ENCODE data around the gene SMIM32. TPM values are rescaled to one million over a fixed set of nuclear protein-coding genes. Genes with fewer than 3 reads are reported as not detected.

The SMIM32 gene
- total RNA-seq, 3 donors from 2014 or later: not detected

GRCh38 chr5:136145030-136145429 lies 47.9 kb downstream of the SMIM32 start:
- no peaks in the 10 kb centered on the region for H3K9me3 Mint-ChIP-seq
- no peaks in the 10 kb centered on the region for H3K36me3 Mint-ChIP-seq (ENCODE audit: insufficient read depth)
- H3K27me3 Mint-ChIP-seq (ENCODE audit: low read depth): no peaks in the 10 kb centered on the region
- ATAC-seq (no peak), DNase-seq (no peak)
- H3K4me1 Mint-ChIP-seq (ENCODE audit: low read depth): peaks cover 2% of the 10 kb centered on the region
- H3K4me3 Mint-ChIP-seq: no peak overlapping the region

- H3K27me3 Mint-ChIP-seq (ENCODE audit: low read depth): no peaks in the 10 kb centered on the region
- peaks cover 5% of the 10 kb centered on the region for H3K4me1 Mint-ChIP-seq (ENCODE audit: low read depth)
- H3K9me3 Mint-ChIP-seq: no peaks in the 10 kb centered on the region
- no peaks in the 10 kb centered on the region for H3K36me3 Mint-ChIP-seq (ENCODE audit: insufficient read depth)
- no peak overlapping the region for H3K4me3 Mint-ChIP-seq
- ATAC-seq (no peak), DNase-seq (no peak)
Measured at GRCh38 chr5:136143763-136144162, 49.2 kb downstream of the SMIM32 start.

- H3K27me3 Mint-ChIP-seq (ENCODE audit: low read depth): no peaks in the 10 kb centered on the region
- ATAC-seq: no peak
- no peak overlapping the region for H3K4me3 Mint-ChIP-seq
Measured at GRCh38 chr5:136143312-136143711, 49.6 kb downstream of the SMIM32 start.

GRCh38 chr5:136141561-136141960 lies 51.4 kb downstream of the SMIM32 start:
- peaks cover 8% of the 10 kb centered on the region for H3K27me3 Mint-ChIP-seq (ENCODE audit: low read depth)

More at GRCh38 chr5:136143312-136143711, 49.6 kb downstream of the SMIM32 start:
- no peak for DNase-seq
- Mint-ChIP-seq H3K4me1 (ENCODE audit: low read depth) (peaks cover 8% of the 10 kb centered on the region), H3K9me3 (no peaks in the 10 kb centered on the region), H3K36me3 (ENCODE audit: insufficient read depth) (no peaks in the 10 kb centered on the region)

More at GRCh38 chr5:136141561-136141960, 51.4 kb downstream of the SMIM32 start:
- Mint-ChIP-seq H3K4me1 (ENCODE audit: low read depth) (peaks cover 21% of the 10 kb centered on the region), H3K36me3 (ENCODE audit: insufficient read depth) (no peaks in the 10 kb centered on the region), H3K9me3 (no peaks in the 10 kb centered on the region), H3K4me3 (no peak overlapping the region)
- no peak for DNase-seq
- ATAC-seq: peak; percentile 67 to 80

Other genes starting within 250 kb of the SMIM32 start
- gene LECT2, start 238.2 kb downstream of the SMIM32 start, total RNA-seq: not detected
- under 1 TPM; 0.81 to 0.84 (median 0.82) TPM for gene TGFBI, start 164.2 kb downstream of the SMIM32 start, total RNA-seq
- 10 to 100 TPM in 1 of 3 donors, 1 to 10 TPM in 2; 3.5 to 10.1 (median 6.0) TPM for gene SMAD5, start 60.3 kb downstream of the SMIM32 start, total RNA-seq
- gene TRPC7, start 172.4 kb upstream of the SMIM32 start, total RNA-seq: not detected

All from activated T-cell treated with anti-CD3 and anti-CD28 coated beads, Interleukin-2, amount 50 U/mL, for 4 hours (primary cell).